Pancreas (tissue), 10 donors: ENCODE measurements around the gene TAAR9. TPM values are rescaled to one million over a fixed set of nuclear protein-coding genes. Genes with fewer than 3 reads are reported as not detected.

Experiments
- ATAC-seq, 4 donors: fragments of 200-7000 bp; cut with Tn5 transposase; one replicate each; pipeline versions ENCODE4 v1.8.0 to v1.9.1; 2020; ENCODE audit warnings: mild to moderate bottlenecking in 4 of 4, moderate library complexity in 4 of 4
- DNase-seq, 6 donors: peaks; one replicate each; pipeline ENCODE4 v3.0.0-alpha.2; 2020
- FAIRE-seq: peaks from 2 replicates; lab custom pipeline; 2012; peaks lifted over from hg19 to GRCh38; lab: Jason Lieb, UNC
- H3K27ac ChIP-seq, 4 donors: fragments of 200-600 bp; sonication (generic); 1 replicate in 3 of 4; 2 replicates in 1 of 4; pipeline versions ENCODE4 v1.5.0 to v1.8.0; 2020
- H3K27me3 ChIP-seq, 4 donors: fragments of 200-600 bp; one replicate each; pipeline ENCODE4 v1.8.0; 2021
- H3K36me3 ChIP-seq, 3 donors: fragments of 200-600 bp; sonication (generic) in 1 of 3; one replicate each; pipeline versions ENCODE4 v1.5.0 to v1.8.0; 2020 to 2021
- H3K4me1 ChIP-seq, 3 donors: fragments of 200-600 bp; one replicate each; pipeline ENCODE4 v1.8.0; 2021
- H3K4me3 ChIP-seq, 4 donors: fragments of 200-600 bp; sonication (generic) in 2 of 4; one replicate each; pipeline versions ENCODE4 v1.5.0 to v1.8.0; 2020 to 2021
- H3K9me3 ChIP-seq, 4 donors: fragments of 200-600 bp; one replicate each; pipeline ENCODE4 v1.8.0; 2021
- CTCF ChIP-seq, 4 donors: fragments of 200-600 bp; sonication (generic) in 3 of 4; IDR thresholded peaks; one replicate each; pipeline versions ENCODE4 v1.5.0 to v1.8.0; 2021; ENCODE audit warnings: antibody characterized with exemption in 4 of 4
- WGBS, 2 donors: extraction: QIAGEN DNeasy Blood & Tissue Kit; methylation state at CpG; one replicate each; pipeline ENCODE4 v1.1.7; 2013; 5-methylcytosine and 5-hydroxymethylcytosine counted together
- intact Hi-C, 3 donors: fragments of 100-400 bp; cut with DNase I; formaldehyde crosslinking; loops; one replicate each; pipeline versions ENCODE4 v1.11.1 to v1.14.2; 2022
- polyA plus RNA-seq, 2 donors: library from polyadenylated mRNA; stranded (reverse); fragments of 200-250 nt; gene quantifications; one replicate each; pipeline ENCODE4 v1.2.3, GENCODE V29; 2013
- total RNA-seq, 6 donors: library from RNA; stranded (reverse); fragmentation: NEBNext Ultra II Directional in 4 of 6; extraction: Animal tissue kit (Norgen Biotek cat#: 25700) in 4 of 6; gene quantifications; one replicate each; pipeline versions ENCODE4 v1.2.1 to v1.2.4, GENCODE V29; 2021 to 2023
- donor health status: healthy with polysubstance abuse.
- donor health status: DM: no; HTN: no; CAD: no; lungs with moderate emphysema.
- donor health status: DM: no; HTN: no; CAD: no.
- donor health status: control.
- donor health status: control.
- donor health status: Bipolar disorder and iron deficiency.
- donor health status: DM: yes; HTN: yes; CAD: no.
- donor health status: DM: no; HTN: no; CAD: no.
- donor health status: DM: no; HTN: no; CAD: no.
- donor health status: DM: yes; HTN: yes; CAD: no.

TAAR9 gene
- total and polyA plus RNA-seq, 8 donors = not detected

GRCh38 chr6:132568611-132569010 lies 30.5 kb downstream of the TAAR9 start:
- Histone ChIP-seq H3K4me3 (no peak overlapping the region), H3K4me1 (no peaks in the 10 kb centered on the region), H3K27ac (no peak overlapping the region), H3K27me3 (no peaks in the 10 kb centered on the region), H3K9me3 (no peaks in the 10 kb centered on the region), H3K36me3 (no peaks in the 10 kb centered on the region)
- FAIRE-seq (no peak), DNase-seq (no peak), ATAC-seq (no peak)
- intact Hi-C loops = no loop called here
- 51 to 64% methylated on average over 6 of the region's 6 CpGs for WGBS, 2 donors
- no peak for TF ChIP-seq CTCF (IDR thresholded peaks at IDR 0.05)

GRCh38 chr6:132569170-132569569 lies 31.1 kb downstream of the TAAR9 start:
- DNase-seq = no peak
- no peaks in the 10 kb centered on the region for H3K27me3 ChIP-seq
- intact Hi-C loops = no loop called here
- no peak for FAIRE-seq
- TF ChIP-seq CTCF (IDR thresholded peaks at IDR 0.05) = no peak
- no peak for ATAC-seq
- no peak overlapping the region for H3K27ac ChIP-seq
- H3K4me1 ChIP-seq = no peaks in the 10 kb centered on the region
- no peaks in the 10 kb centered on the region for H3K36me3 ChIP-seq
- 54 to 62% methylated on average over 4 of the region's 4 CpGs for WGBS, 2 donors
- H3K9me3 ChIP-seq = no peaks in the 10 kb centered on the region
- no peak overlapping the region for H3K4me3 ChIP-seq

GRCh38 chr6:132570221-132570777 lies 32.2 kb downstream of the TAAR9 start, which contains the start of gene TAAR6:
TAAR6 (plus strand) TSS chr6:132570322; CDS start chr6:132570322, 0 bp downstream.
- Histone ChIP-seq H3K36me3 (no peaks in the 10 kb centered on the region), H3K27me3 (no peaks in the 10 kb centered on the region), H3K27ac (no peak within 1 kb of the TSS), H3K4me1 (no peaks in the 10 kb centered on the region), H3K4me3 (no peak within 1 kb of the TSS), H3K9me3 (no peaks in the 10 kb centered on the region)
- intact Hi-C loops = no loop called here
- DNase-seq (no peak), FAIRE-seq (no peak), ATAC-seq (no peak)
- 61 to 64% methylated on average over 15 of the region's 15 CpGs for WGBS, 2 donors
- TF ChIP-seq CTCF (IDR thresholded peaks at IDR 0.05) = no peak

- ATAC-seq = no peak
- DNase-seq = no peak
These were observed 33.7 kb downstream of the TAAR9 start for GRCh38 chr6:132571774-132572173.

More at GRCh38 chr6:132571774-132572173, 33.7 kb downstream of the TAAR9 start:
- intact Hi-C loops = no loop called here
- Histone ChIP-seq H3K27me3 (no peaks in the 10 kb centered on the region), H3K4me1 (no peaks in the 10 kb centered on the region), H3K36me3 (no peaks in the 10 kb centered on the region), H3K9me3 (no peaks in the 10 kb centered on the region), H3K27ac (no peak overlapping the region), H3K4me3 (no peak overlapping the region)
- no peak for FAIRE-seq
- no peak for TF ChIP-seq CTCF (IDR thresholded peaks at IDR 0.05)
